H4 (cell line): ENCODE measurements around the gene ARHGEF2. TPM values are rescaled to one million over a fixed set of nuclear protein-coding genes. Genes with fewer than 3 reads are reported as not detected.

Source experiments
- DNase-seq: peaks from one replicate; pipeline ENCODE4 v3.0.0-alpha.2; 2015; ENCODE audit warnings: low spot score
- total RNA-seq: library from RNA; depleted of rRNA; stranded (reverse); fragments of >200 nt; shearing (Covaris generic); gene quantifications from 2 replicates; pipeline ENCODE4 v1.2.3, GENCODE V29; 2014

The ARHGEF2 gene
- total RNA-seq, 1 experiment from 2014 or later: 64.2 TPM

DNA sequence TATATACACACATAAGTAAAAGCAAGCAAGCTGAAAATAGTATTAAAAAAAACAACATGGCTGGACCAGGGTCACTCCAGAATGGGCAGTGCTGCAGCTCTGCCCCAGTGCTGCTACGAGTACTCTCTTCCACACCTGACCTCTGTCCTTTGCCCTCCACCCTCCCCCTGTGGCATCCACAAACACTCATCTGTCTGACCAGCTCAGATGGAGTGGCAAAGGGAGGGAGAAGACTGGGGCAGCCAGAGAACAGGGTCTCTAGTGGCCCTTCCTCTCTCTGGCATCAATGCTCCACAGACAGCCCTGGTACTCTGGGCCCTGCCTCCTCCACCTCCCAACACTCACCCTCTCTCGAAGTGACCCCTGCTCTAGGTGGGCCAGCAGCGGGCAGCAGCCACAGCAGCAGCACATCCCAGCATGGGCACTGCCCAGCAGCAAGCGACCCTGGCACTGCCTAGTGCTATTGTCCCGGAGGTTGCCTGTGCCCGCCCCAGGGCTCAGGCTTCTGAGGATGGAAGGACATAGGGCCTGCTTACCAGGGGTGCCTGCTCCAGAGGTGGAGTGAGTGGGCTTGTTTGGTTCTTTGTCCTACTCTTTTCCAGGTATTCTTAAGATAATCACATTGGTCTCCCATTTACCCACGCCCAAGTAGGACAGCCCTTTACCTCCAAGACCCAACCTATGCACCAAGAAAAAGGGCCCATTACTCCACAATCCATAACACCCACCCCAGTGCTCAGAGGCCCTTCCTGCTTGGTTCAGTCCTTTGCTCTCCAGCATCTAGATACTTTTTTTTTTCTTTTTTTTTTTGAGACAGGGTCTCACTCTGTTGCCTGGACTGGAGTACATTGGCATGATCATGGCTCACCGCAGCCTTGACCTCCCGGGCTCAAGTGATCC lies 6.2 kb downstream of the ARHGEF2 start:
- DNase-seq: no peak

DNA sequence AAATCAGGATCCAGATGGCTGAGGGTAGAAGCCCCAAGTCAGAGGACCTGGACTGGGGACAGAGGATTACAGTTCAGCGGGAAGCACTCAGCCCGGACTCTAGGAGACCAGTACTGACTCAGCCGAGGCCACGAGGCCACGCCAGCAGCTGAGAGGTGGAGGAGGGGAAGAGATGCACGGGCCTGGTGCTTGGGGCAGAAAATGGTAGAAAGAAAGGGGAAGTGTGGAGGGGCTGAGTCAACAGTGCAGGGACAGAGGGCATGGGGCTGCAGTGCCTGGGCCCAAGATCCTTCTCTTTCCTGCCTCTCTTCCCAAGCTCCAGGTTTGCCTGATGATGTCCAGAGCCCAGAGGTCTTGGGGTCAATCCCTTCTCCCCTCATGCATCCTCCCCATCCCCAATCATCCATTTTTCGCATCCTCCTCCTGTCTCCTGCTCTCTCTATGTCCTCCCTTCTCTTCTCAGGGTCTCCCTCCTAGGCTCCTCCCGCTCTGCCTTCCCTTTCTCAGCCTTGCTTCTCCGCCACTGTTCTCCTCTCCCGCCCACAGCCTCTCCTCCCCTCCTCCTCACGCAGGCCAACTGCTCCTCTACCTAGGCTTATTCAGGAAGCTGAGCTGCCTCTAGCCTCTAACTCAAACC lies 7.7 kb downstream of the ARHGEF2 start:
- DNase-seq: no peak

DNA sequence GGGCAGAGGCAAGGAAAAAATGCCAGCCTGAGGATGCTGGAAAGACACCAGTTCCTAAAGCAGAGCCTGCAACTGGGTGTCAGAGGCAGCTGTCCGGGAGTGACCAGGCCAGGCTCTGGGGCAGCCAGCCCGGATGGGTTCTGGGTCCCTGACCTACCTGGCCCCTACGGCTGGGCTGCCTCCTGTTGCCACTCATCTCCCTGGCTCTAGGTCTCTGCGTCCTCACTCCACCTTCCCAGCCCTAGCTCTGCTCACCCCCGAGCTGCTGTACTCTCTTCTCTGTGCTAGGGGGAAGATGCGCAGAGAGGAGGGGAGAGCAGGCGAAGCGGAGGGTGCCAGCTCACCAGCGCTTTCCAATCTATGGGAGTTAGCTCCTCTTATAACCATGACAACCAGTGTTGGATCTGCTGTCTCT lies 9.0 kb downstream of the ARHGEF2 start:
- DNase-seq: no peak

DNA sequence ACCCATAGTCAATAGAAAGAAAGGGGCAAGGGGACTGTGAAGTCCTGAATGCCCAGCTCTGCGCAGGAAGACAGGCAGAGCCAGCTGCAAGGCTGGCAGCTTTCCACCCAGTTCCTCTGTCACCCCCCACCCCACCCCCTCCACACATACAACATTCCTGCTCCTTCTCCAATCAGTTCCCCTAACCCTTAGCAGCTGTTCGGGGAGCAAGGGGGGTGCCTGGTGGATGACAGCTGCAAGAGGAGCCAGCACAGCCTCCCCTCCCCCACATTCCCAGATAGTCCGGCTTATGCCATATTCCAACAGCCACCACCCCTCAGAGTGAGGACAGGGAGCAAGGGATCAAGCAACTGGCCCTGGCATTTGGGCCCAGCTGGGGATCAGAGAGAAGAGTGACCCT lies 9.7 kb downstream of the ARHGEF2 start:
- no peak for DNase-seq

DNA sequence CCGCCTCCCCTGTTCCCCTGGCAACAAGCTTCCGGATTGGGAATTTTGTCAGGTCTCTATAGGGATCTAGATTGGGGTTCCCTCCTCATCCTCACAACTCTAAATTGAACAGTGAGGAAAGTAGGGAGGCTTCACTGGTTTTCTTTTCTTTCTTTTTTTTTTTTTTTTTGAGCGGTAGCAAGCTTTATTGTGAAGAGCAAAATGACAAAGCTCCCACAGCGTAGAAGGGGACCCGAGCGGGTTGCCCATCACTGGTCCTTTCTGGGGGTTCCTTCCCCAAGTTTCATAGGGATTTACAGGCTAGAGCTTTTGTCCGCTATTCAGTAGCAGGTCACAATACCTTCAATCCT lies 10.3 kb downstream of the ARHGEF2 start:
- no peak for DNase-seq

DNA sequence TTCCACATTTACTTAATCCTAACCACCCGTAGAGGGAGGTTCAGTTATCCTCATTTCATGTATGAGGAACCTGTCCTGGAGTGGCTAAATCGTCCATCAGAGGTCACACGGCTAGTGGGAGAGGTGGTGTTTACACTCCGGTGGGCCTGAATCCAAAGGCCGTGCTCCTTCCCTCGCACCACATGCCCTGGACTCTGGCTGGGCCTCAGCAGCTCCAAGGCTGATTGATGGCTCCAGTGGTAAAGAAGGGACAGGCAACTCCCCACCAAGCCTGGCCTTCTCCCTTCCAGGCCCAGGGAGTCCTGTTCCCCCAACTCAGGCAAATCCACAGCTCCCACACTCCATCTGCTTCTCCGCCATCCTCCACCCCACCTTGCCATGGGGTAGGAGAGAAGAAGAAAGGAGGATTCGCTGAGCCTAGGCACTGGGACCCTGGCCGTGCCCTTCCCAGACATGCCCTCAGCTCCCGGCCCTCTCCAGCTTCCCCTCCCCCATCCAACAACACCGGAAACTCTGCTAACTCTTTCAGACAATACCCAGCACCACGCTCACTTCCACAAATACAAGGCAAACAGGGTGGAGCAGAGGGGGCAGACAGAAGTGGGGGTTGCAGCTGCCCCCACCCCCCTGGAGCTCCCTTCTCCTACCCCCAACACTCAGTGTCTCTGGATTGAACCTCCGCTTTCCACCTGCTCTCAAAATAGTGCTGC lies 10.9 kb downstream of the ARHGEF2 start:
- DNase-seq: no peak

DNA sequence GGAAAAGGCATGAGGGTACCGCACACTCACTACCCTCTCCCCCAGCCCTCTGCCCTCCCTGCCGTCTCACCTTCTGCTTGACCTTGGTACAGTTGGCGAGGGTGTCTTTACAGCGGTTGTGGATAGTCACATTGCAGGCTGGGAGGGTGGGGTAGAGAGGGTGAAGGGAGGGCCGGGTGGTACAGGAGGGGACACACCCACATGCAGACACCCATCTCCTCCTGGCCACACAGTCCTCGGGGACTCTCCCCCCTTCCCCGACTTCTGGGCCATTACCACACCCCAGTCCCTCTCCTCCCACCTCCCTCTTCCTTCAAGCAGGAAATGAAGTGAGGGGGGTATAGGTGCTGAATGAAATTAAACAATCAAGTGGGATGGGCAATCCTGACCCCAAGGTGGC lies 11.6 kb downstream of the ARHGEF2 start:
- no peak for DNase-seq

DNA sequence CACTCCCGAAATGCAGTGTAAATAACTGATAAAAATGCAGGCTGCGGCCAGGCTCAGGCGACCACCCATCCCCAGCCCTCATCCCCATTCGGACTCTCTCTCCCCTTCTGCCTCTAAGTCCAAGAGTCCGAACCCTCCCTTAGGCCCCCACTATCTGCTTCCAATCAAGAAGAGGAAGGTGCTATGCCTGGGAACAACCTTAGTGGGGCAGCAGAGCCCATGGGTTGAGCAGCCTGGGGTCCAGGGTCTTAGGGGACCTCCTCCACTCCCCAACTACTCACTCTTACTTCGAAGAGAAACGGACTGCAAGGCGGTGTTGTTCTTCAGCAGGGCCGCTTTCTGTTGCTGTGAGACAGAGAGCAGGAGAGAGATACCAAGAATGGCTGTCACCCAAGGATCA lies 12.2 kb downstream of the ARHGEF2 start:
- no peak for DNase-seq

DNA sequence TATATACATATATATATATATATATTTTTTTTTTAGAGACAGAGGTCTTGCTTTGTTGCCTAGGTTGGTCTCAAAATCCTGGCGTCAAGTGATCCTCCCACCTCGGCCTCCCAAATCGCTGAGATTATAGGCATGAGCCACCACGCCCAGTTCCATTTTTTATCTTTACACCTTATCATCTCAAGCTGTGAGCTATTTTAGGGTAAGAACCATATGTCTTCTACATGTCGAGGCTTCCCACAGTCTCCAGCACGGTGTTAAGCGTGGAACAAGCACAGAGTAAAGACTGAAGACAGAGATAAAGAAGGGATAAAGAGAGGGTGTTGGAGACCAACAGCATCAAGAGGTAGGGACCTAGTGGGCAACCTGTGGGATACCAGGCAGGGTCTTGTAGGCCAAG lies 14.2 kb downstream of the ARHGEF2 start:
- DNase-seq: no peak

DNA sequence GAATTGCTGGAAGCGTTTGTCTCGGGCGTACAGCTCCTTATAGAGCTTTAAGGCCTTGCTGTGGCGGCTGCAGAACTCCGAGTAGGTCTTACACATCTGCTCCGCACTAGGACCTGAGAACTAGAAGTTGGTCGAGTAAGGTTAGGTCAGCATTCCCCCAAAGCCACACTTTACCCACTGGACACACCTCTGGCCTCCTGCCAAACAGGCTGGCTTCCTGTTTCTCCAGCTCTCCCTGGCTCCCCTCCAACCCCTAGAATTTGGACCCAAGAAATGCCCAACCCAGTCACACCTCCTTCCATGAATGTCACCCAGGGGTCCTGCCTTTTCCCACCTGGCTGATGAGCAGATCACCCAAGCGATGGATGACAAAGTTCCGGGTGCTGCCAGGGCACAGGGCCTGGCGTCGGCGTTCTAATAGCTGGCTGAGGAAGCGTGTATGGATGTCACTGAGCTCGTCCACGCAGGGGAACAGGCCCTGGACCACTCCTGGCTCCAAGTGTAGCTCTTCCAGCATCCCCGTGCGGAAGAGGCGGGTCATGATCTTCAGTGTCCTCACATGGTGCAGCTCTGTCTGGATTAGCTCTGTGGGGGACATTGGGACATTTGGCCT lies 15.6 kb downstream of the ARHGEF2 start:
- DNase-seq: no peak

DNA sequence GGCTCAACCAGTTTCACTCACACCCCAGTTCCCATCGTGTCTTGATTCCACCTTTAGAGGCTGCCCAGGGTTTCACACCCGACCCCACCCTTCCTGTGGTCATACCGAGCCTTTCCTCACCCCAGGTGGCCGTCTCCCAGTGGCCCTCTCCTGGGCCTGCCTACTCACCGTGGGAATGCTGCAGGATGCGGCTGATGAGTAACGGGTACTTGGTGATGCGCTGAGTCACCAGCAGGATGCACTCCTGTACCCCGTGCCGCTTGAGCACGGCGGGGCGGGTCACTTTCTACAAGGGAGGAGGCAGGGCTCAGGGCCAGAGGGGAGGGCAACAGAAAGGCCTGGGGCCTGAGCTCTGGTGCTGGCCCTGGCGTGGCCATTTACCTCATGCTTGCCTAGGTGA lies 16.4 kb downstream of the ARHGEF2 start:
- peak; percentile 98 for DNase-seq

DNA sequence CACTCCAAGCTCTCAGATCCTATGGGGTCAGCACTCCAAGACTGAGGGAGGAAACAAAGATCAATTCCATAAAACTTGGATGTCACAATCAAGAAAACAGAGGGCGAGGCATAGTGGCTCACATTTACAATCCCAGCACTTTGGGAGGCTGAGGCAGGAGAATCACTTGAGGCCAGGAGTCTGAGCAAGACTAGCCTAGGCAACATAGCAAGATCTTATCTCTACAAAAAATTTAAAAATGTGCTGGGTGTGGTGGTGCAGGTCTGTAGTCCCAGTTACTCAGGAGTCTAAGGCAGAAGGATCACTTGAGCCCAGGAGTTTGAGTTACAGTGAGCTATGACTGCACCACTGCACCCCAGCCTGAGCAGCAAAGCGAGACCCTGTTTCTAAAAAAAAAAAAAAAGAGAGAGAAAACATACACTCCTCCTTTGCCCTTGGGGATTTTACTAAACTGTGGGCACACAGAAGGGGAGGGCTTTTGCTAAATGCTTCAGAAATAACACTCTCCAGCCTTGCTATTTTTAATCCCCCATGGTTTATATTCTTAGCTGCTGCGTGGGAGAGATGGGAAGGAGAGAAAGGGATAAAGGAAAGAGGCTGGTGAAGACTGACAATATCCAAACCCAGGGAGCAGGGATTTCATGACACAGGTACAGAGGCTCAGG lies 18.1 kb downstream of the ARHGEF2 start:
- DNase-seq: no peak

DNA sequence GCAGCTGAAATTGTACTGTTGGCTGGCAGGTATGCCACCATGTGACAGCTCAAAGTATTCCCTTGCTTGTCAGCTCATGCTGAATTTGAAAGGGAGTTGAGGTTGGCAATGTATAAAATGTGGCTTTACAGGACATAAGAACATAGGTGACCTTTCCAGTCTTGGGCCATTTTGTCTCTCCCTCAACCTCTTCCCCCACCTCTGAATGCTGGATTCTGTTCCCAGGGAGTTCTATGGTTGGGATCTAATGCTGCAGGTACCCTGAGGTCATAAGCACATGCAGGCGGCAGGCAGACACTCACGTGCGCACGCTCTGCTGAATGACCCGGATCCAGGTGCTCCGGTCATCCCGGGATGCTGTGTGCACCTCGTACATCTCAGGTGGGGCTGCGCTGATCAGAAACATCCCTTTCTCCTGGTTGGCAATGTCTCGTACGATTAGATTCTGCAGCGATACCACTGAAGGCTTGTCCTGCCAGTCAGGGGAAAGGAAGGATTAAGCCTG lies 20.9 kb downstream of the ARHGEF2 start:
- no peak for DNase-seq

DNA sequence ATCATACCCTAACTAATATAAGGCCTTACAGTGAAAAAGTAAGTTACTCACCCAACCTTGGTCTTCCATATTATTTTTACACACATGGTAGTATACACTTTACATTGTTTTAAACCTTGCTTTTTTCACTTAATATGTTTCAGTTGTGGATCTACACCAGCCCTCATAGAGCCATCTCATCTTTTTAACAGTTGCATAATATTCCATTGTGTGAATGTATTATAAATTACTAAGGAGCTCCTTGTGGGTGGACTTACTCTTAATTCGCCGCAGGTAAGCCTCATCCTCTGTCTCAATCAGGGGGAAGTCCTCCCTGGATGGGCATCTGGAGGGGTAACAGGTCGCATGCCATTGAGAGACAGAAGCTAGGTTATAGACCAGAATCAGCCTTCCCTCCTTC lies 23.7 kb downstream of the ARHGEF2 start:
- no peak for DNase-seq

DNA sequence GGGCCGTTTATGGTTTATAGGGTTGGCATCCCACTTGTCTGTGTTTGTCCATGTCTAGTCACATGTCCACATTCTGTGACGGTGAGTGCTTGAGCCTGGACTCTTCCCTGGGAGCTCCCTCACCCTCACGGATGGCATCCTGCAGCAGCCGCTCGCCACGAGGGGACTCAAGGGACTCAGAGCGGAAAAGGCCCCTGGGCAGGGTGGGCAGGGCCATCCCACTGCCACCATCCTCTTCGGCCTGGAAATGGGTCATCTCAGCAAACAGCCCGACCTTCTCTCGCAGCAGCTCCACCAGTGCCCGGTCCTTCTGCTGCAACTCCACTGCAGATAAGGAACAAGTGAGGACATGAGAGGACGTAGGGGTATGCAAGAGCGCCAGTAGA lies 25.8 kb downstream of the ARHGEF2 start:
- no peak for DNase-seq

DNA sequence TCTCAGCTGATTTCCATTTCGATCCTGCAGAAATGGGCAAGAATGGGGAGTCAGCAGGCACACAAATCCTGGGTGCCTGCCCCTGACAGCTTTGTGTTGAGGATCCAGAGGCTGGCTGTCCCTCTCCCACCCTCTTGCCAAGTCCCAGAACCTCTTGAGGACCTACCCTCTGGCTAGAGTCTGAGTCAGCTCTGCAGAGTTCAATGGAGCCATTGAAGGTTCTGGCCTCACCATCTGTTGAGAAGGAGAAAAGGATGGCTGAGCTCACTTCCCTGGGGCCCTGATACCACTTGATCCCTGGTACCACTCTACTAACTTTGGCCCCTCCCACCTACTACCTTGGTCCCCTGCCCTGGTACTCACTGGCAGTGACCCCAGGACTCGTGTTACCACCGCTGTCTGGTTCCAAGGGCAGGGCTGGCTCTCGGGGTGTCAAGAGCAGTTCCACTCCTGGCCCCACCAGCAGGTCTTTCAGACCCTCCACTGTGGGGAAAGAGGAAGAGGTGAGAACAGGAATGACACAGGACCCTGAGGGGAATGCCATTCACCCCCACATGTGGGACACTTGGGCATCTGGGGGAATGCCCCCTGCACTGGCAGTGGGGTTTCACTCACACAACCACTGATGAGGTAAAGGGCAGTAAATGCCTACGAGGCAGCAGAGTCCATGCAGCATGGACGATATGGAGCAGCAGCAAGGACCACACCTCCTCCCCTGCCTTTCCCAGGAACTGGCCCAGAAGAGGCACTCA lies 26.4 kb downstream of the ARHGEF2 start:
- no peak for DNase-seq

DNA sequence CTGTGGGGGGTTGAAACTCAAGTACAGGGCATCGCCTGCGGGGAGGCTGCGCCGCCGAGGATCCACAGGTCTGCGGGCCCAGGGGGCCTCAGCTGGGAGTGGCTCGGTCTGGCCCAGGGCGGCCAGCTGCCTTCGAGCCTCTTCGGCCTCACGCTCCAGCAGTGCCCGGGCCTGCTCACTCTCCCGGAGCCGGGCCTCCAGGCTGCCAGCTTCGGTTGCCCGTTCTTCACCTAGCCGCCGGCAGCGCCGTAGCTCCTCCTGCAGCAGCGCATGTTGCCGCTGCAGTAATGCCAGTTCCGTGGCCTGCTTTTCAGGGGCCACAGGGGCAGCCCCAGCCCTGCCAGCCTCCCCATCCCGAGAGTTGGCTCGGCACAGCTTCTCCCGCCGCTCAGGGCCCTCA lies 27.5 kb downstream of the ARHGEF2 start:
- DNase-seq: no peak

DNA sequence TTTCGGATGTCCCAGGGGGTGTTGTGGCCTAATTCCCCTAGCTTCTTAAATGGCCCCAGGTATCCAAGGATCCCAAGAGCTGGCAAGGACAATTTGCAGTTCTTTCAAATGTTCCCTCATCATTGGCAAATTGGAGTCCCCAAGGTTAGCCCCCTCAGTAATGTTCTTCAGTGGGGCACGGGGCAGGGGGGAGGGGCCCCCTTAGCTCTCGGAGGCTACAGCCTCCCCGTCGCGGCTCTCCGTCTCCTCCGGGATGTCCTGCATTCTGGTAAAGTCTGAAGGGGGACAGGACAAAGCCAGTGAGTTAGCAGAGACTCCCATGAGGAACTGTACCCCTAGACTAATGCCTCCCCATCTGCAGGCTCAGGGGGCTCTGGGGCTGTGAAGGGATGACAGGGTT lies 30.6 kb downstream of the ARHGEF2 start:
- no peak for DNase-seq

DNA sequence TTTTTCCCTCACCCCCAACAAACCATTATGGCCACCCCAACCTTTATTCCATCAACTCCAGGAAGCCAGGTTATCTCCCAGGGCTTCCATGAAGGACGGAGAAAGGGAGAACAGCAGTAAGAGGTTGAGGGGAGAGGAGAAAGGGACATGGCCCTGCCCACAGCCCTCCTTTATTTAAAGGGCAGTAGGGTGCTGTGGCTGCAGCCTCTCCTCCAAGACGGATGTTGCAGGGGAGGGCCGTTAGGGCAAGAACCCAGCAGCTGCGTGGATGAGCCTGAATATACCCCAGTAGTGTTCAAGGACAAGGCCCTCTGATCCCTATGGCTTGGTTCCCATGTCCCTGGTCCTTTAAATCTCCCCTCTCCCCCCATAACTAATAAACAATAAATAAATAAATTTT lies 31.1 kb downstream of the ARHGEF2 start:
- DNase-seq: no peak

DNA sequence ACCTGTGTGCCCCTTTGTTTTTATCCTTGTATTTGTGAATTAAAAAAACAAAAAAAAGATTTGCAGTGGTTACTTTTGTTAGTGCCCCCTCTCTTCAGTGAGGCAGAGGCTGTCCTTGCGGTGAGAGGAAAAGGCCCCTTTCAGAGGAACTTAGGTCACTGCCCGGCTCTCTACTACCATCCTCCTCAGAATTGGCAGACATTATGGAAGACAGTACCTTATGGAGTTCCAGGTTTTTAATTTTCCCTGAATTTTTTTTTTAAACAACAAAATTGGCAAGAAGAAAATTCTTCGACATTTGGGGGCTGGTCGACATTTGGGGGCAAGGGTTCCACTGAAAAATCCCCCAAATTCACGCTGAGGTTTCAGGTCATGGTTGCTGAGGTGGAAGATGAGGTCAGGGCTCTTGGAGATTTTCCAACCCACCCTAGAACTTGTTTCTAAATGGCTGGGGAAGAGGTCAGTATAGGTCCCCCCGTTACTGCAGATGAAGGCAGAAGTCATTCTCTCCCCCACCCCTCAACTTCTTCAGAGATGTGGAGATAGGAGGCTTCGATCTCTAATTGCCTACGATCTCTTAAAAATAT lies 31.6 kb downstream of the ARHGEF2 start:
- DNase-seq: no peak

DNA sequence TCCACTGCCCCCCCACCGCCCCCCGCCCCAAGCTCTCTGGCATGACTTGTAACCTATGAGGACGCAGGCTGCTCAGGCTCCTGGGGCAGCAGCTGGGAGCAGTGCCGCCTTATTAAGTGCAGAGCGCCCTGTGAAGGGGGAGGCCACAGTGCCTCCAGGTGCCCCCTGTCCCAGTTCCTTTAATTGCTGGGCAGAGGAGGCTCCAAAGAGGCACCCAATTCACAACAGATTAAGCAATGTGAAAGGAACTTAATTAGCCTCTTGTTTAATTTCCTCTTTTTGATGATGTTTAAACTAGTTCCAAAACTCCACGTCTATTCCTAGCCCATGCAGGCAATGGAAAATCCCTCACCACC lies 33.9 kb downstream of the ARHGEF2 start:
- no peak for DNase-seq
